NCI-H1092 treated with DMSO at 0.1 percent for 48 hours (cell line): ENCODE measurements around the gene ALG8.
"Not testable (repeated sequence)": the region's sequence is repeated elsewhere in the genome, so short reads cannot be mapped to it uniquely, and the experiment has no call there.

Source experiments
- DNase-seq: peaks from one replicate; lab custom pipeline; 2025; lab: John Stamatoyannopoulos, UW

Gene ALG8

GRCh38 chr11:78139422-78140391 is at the start of gene ALG8:
TSS of gene ALG8 (minus strand) at chr11:78139626. CDS start at chr11:78139588, 38 bp downstream.
- peak; percentile 96 for DNase-seq

- peak; percentile 98 for DNase-seq
These were observed 49.1 kb upstream of the ALG8 start, which contains the start of the genes KCTD21 and USP35 for GRCh38 chr11:78188286-78189173. TSS of gene KCTD21 (minus strand) at chr11:78188626. CDS start at chr11:78174554, 14,072 bp downstream. TSS of gene USP35 (plus strand) at chr11:78188919. CDS start at chr11:78196246, 7,327 bp downstream.

GRCh38 chr11:78187366-78188285 is 48.2 kb upstream of the ALG8 start:
- DNase-seq: no peak

GRCh38 chr11:78181185-78181584 is 41.8 kb upstream of the ALG8 start:
- DNase-seq: no peak

- no peak for DNase-seq
These were observed 41.3 kb upstream of the ALG8 start for GRCh38 chr11:78180751-78181150.

- DNase-seq: no peak
These were observed 40.1 kb upstream of the ALG8 start for GRCh38 chr11:78179459-78180071.

- no peak for DNase-seq
These were observed 37.8 kb upstream of the ALG8 start for GRCh38 chr11:78177216-78177615.

GRCh38 chr11:78176605-78177141 is 37.2 kb upstream of the ALG8 start:
- no peak for DNase-seq

- DNase-seq: not testable (repeated sequence)
These were observed 36.4 kb upstream of the ALG8 start for GRCh38 chr11:78175862-78176261.

GRCh38 chr11:78171951-78172350 is 32.5 kb upstream of the ALG8 start:
- no peak for DNase-seq

- DNase-seq: no peak
These were observed 31.6 kb upstream of the ALG8 start for GRCh38 chr11:78170874-78171549.

- DNase-seq: no peak
These were observed 31.0 kb upstream of the ALG8 start for GRCh38 chr11:78170413-78170812.

GRCh38 chr11:78168539-78169477 is 29.4 kb upstream of the ALG8 start:
- DNase-seq: no peak

GRCh38 chr11:78166855-78167469 is 27.5 kb upstream of the ALG8 start:
- no peak for DNase-seq

GRCh38 chr11:78164471-78164870 is 25.0 kb upstream of the ALG8 start:
- no peak for DNase-seq

- no peak for DNase-seq
These were observed 24.4 kb upstream of the ALG8 start for GRCh38 chr11:78163828-78164227.

GRCh38 chr11:78161962-78162371 is 22.5 kb upstream of the ALG8 start:
- no peak for DNase-seq

- DNase-seq: no peak
These were observed 21.9 kb upstream of the ALG8 start for GRCh38 chr11:78161346-78161745.
